HFFc6 (cell line): ENCODE measurements around the gene SETD1A. TPM values are rescaled to one million over a fixed set of nuclear protein-coding genes. Genes with fewer than 3 reads are reported as not detected.
A peak's percentile ranks its signal among the peaks of the same experiment; 100 is the strongest.

Experiments
- DNase-seq: peaks from one replicate; pipeline ENCODE4 v3.0.0-alpha.2; 2018
- H3K27ac Mint-ChIP-seq: 2 replicates; pipeline ENCODE4 v1.8.0; 2020; ENCODE audit warnings: mild to moderate bottlenecking, mixed read lengths
- H3K27me3 Mint-ChIP-seq: 2 replicates; pipeline ENCODE4 v1.8.0; 2021; ENCODE audit warnings: mild to moderate bottlenecking, moderate library complexity, mixed read lengths; ENCODE audit not compliant: insufficient read depth
- H3K36me3 Mint-ChIP-seq: 2 replicates; pipeline ENCODE4 v1.8.0; 2021; ENCODE audit warnings: low read depth, mixed read lengths
- H3K4me1 Mint-ChIP-seq: 2 replicates; pipeline ENCODE4 v1.8.0; 2020; ENCODE audit warnings: low read depth, mixed read lengths
- H3K4me3 Mint-ChIP-seq: 2 replicates; pipeline ENCODE4 v1.8.0; 2020; ENCODE audit warnings: mild to moderate bottlenecking, moderate library complexity, mixed read lengths
- H3K9me3 Mint-ChIP-seq: 2 replicates; pipeline ENCODE4 v1.8.0; 2020; ENCODE audit warnings: mild to moderate bottlenecking, mixed read lengths
- CTCF ChIP-seq: fragments of 200-600 bp; sonication (generic); IDR thresholded peaks from 2 replicates; pipeline ENCODE4 v1.5.0; 2021; ENCODE audit warnings: antibody characterized with exemption, mild to moderate bottlenecking
- total RNA-seq, 6 experiments: library from RNA; stranded (reverse); fragmentation: NEBNext Ultra II Directional; extraction: Animal tissue kit (Norgen Biotek cat#: 25700); gene quantifications; 2 replicates in 1 of 6; 3 replicates in 5 of 6; pipeline ENCODE4 v1.2.3, GENCODE V29; 2021

Gene SETD1A
- total RNA-seq, 6 experiments from 2014 or later = 13.4 to 15.8 (median 14.4) TPM

DNA sequence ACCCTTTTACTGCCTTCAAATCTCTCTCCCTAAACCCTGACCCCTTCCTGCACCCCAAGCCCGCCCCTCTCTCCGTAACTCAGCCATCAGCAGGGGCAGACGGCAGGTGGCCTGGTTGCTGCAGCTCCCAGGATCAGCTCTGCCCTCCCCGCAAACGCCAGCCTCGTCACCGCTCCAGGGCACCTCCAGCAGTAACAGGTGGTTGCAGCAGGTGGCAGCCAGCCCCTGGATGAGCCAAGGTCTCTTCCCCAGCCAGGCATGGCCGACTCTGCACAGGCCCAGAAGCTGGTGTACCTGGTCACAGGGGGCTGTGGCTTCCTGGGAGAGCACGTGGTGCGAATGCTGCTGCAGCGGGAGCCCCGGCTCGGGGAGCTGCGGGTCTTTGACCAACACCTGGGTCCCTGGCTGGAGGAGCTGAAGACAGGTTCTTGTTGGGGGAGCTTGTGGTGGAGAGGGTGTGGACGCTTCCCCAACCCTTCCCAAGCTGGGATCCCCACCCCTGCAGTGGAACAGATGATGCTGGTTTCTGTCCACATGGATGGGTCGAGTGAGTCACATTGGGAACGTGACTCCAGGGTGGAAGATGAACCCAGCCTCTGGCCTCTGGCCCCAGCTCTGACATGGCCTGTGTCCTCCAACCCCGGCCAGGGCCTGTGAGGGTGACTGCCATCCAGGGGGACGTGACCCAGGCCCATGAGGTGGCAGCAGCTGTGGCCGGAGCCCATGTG lies 28.0 kb downstream of the SETD1A start:
- no peak for TF ChIP-seq CTCF
- Mint-ChIP-seq H3K27me3 (peaks cover 17% of the 10 kb centered on the region), H3K4me3 (peak overlapping the region; percentile 80), H3K27ac (peak overlapping the region; percentile 61), H3K4me1 (peaks cover 21% of the 10 kb centered on the region), H3K36me3 (no peaks in the 10 kb centered on the region), H3K9me3 (no peaks in the 10 kb centered on the region)
- DNase-seq = peak; percentile 12

DNA sequence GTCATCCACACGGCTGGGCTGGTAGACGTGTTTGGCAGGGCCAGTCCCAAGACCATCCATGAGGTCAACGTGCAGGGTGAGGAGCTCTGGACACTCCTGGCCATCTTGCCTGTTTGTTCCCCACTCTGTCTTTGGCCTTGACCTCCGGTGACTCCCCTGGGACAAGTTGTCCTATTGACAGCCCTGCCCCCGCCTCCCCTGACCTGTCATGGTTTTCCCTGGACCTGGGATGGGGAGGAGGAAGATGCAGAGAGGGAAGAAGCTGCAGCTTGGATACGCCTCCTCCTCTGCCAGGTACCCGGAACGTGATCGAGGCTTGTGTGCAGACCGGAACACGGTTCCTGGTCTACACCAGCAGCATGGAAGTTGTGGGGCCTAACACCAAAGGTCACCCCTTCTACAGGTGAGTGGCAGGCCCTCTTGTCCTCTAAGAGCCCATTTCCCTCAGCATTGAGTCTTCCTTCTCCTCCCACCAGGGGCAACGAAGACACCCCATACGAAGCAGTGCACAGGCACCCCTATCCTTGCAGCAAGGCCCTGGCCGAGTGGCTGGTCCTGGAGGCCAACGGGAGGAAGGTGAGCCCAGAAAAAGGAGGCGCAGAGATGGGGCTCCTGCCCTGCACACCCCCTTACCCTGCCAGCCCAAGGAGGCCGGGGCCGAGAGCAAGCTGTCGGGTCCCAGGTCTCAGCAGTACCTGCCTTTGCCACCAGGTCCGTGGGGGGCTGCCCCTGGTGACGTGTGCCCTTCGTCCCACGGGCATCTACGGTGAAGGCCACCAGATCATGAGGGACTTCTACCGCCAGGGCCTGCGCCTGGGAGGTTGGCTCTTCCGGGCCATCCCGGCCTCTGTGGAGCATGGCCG lies 28.8 kb downstream of the SETD1A start:
- H3K4me1 Mint-ChIP-seq = peaks cover 21% of the 10 kb centered on the region
- TF ChIP-seq CTCF = peak; percentile 45
- H3K27ac Mint-ChIP-seq = peak overlapping the region; percentile 61; the same call in 1 of the 2 replicates
- no peaks in the 10 kb centered on the region for H3K9me3 Mint-ChIP-seq
- H3K27me3 Mint-ChIP-seq = peaks cover 17% of the 10 kb centered on the region
- peak overlapping the region; percentile 11; the same call in 1 of the 2 replicates for H3K4me3 Mint-ChIP-seq
- DNase-seq = no peak
- H3K36me3 Mint-ChIP-seq = 0 out of 2 replicates have a peak, but pooled peaks cover 4% of the 10 kb centered on the region

DNA sequence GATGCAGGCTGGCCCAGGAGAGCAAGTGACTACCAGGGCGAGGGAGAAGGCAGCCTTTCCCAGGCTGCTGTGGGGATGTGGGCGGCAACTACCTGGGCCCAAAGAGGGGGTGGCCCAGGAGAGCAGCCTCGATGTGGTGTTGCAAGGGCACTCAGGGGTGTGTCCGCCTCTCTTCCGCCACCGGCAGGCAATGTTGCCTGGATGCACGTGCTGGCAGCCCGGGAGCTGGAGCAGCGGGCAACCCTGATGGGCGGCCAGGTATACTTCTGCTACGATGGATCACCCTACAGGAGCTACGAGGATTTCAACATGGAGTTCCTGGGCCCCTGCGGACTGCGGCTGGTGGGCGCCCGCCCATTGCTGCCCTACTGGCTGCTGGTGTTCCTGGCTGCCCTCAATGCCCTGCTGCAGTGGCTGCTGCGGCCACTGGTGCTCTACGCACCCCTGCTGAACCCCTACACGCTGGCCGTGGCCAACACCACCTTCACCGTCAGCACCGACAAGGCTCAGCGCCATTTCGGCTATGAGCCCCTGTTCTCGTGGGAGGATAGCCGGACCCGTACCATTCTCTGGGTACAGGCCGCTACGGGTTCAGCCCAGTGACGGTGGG lies 30.1 kb downstream of the SETD1A start:
- no peak for DNase-seq
- Mint-ChIP-seq H3K4me3 (no peak overlapping the region), H3K36me3 (0 out of 2 replicates have a peak, but pooled peaks cover 4% of the 10 kb centered on the region), H3K4me1 (peaks cover 19% of the 10 kb centered on the region), H3K27ac (no peak overlapping the region), H3K27me3 (peaks cover 12% of the 10 kb centered on the region), H3K9me3 (no peaks in the 10 kb centered on the region)
- TF ChIP-seq CTCF = no peak

DNA sequence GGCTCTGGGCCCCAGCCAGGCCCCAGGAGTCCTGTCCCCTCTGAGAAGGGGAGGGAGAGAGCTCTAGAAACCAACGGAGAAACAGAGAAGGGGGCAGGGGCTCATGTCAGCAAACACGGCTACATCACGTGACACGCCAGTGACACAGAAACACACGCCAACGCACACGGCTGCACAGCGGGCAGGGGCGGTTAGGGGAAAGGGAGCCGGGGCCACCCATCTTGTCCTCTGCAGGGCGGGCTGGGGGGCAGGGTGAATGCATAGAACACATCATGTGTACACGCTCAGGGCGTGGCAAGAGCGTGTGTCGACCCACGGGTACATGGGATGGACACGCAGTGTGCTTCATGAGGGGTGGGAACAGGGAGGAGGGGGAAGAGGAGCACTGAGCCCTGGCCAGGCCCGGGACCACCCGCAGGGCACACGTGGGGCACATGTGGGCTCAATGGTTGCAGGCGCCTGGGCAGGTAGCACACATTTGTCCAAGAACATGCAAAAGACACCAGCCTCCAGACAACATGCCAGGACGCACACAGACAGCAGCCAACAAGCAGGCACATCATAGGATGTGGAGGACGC lies 32.0 kb downstream of the SETD1A start:
- peaks cover 18% of the 10 kb centered on the region for H3K4me1 Mint-ChIP-seq
- peaks cover under 1% of the 10 kb centered on the region for H3K27me3 Mint-ChIP-seq
- no peak for TF ChIP-seq CTCF
- H3K9me3 Mint-ChIP-seq = no peaks in the 10 kb centered on the region
- DNase-seq = no peak
- no peak overlapping the region for H3K4me3 Mint-ChIP-seq
- H3K27ac Mint-ChIP-seq = no peak overlapping the region
- 0 out of 2 replicates have a peak, but pooled peaks cover 4% of the 10 kb centered on the region for H3K36me3 Mint-ChIP-seq

DNA sequence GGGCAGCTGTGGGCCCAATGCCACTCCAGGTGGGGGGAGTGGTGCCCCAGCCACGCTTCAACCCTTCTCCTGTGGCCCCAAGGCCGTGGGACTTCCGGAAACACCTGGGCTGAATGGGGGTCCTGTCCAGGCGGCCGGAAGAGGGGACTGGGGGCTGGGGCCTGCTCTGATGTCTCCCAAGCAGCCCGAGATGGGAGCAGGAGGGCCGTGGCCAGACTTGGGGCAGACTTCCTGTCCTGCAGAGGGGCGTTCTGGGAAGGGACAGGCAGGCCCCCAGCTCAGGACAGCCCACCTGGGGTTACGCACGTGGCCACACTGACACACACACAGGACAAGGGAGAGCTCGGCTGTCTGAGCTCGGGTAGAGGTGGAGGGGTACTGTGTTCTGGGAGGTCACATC lies 32.6 kb downstream of the SETD1A start:
- peaks cover 23% of the 10 kb centered on the region for H3K4me1 Mint-ChIP-seq
- 0 out of 2 replicates have a peak, but pooled peaks cover 4% of the 10 kb centered on the region for H3K36me3 Mint-ChIP-seq
- H3K27me3 Mint-ChIP-seq = no peaks in the 10 kb centered on the region; the same call in 1 of the 2 replicates
- H3K4me3 Mint-ChIP-seq = no peak overlapping the region
- no peak for DNase-seq
- no peaks in the 10 kb centered on the region for H3K9me3 Mint-ChIP-seq
- no peak overlapping the region for H3K27ac Mint-ChIP-seq
- TF ChIP-seq CTCF = no peak
